NCI-H2107 treated with DMSO at 0.1 percent for 48 hours (cell line): Measurements from ENCODE around the gene TIMM50.
"Not testable (repeated sequence)": the region's sequence is repeated elsewhere in the genome, so short reads cannot be mapped to it uniquely, and the experiment has no call there.

ENCODE experiments used
- DNase-seq: peaks from one replicate; lab custom pipeline; 2025; ENCODE audit not compliant: unreplicated experiment; lab: John Stamatoyannopoulos, UW

TIMM50 gene

DNA sequence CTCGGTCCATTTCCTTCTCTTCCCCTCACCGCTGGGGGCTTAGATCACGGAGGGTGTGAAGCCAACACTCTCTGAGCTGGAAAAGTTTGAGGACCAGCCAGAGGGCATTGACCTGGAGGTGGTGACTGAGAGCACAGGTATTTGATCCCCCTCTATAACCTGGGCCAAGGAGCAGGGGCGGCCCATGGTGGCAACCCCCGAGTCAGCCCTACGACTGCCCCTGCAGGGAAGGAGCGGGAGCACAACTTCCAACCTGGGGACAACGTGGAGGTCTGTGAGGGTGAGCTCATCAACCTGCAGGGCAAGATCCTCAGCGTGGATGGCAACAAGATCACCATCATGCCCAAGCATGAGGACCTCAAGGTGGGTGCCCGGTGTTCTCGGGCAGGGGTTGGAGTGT is 11.6 kb upstream of the TIMM50 start:
- DNase-seq: no peak

DNA sequence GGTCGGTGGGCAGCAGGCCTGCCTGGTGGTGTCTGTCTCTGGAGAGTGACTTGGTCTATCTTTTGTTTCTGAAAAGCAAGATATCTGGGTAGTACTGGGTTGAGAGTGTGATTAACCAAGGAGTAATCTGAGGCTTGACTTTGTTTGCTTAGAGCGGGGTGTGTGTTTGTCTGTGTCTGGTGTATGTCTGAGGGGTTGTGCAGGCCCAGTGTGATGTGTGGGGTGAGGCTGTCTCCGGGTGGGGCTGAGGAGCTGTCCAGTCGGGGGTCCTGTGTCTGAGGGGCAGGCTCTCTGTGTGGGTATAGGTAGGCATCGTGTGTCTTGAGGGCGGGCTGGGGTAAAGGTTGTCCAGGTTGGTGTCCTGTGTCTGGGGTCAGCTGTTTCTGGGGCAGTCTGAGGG is 11.1 kb upstream of the TIMM50 start:
- no peak for DNase-seq

DNA sequence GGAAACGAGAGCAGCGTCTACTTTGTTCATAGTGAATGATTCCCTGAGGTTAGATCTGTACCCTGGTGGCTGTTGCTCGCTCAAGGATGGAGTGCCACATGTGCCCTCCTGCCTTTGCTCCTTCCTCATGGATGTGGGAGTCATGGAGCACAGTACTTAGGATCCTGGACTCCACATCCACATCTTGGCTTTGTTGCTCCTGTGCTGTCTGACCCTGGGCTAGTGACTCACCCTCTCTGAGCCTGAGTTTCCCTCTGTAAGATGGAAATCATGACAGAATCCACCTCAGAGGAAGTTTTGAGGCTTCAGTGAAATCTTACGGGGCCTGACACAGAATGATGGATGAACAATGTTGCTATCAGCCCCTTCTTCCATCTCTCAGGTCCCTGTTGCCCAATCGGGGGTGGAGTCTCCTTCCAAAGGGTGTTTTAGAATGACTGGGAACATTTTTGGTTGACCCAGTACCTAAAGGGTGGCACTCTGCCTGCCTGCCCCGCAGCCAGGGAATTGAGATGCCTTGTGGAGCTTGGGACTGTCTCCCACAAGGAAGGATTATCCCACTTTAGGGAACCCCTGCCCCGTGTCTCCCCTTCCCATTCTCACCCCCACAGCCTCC is 9.8 kb upstream of the TIMM50 start:
- DNase-seq: no peak

DNA sequence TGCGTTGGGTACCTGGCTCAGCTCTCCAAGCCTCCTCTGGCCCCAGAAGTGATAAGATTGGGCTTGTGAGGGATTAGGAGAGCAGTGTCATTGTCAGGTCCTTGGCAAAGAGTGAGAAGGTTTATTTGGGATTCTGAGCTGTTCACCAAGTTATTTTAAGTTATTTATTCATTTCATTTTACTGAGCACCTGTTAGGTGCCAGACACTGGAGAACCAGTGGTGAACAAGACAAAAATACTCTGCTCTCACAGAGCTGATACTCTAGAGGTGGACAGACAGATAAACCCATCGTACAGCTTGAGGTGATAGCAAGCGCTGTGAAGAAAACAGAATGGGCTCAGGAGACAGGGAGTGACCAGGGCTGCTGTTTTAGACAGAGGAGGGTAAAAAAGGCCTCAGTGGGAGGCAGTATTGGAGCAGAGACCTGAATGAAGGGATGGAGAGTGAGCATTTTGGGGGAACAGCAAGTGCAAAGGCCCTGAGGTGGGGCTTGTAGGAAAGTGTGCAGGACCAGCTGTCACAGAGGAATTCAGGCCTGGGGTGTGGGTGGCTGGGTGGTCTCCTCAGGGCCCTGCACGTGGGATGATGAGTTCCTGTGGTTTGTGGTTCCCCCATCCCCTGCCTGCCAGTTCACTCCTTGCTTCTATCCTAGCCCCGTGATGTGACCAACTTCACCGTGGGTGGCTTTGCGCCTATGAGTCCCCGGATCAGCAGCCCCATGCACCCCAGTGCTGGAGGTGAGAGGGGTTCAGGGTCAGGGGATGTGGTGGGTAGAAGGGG is 8.7 kb upstream of the TIMM50 start:
- no peak for DNase-seq

DNA sequence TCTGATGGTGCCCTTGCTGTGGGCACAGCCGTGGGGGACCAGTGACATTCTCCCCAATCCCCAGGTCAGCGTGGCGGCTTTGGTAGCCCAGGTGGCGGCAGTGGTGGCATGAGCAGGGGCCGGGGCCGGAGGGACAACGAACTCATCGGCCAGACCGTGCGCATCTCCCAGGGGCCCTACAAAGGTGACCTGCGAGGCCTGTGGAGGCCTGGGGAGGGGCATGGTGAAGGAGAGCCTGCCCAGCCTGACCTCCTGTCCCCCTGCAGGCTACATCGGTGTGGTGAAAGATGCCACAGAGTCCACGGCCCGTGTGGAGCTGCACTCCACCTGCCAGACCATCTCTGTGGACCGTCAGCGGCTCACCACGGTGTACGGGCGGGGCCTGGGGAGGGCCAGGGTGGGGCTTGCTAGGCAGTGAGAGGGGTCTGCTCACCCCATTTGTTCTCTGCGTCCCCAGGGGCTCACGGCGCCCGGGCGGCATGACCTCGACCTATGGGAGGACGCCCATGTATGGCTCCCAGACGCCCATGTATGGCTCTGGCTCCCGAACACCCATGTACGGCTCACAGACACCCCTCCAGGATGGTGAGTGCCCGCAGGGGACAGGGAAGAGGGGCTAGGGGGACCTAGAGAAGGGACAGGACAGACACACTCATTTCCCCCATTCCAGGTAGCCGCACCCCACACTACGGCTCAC is 7.7 kb upstream of the TIMM50 start:
- no peak for DNase-seq

DNA sequence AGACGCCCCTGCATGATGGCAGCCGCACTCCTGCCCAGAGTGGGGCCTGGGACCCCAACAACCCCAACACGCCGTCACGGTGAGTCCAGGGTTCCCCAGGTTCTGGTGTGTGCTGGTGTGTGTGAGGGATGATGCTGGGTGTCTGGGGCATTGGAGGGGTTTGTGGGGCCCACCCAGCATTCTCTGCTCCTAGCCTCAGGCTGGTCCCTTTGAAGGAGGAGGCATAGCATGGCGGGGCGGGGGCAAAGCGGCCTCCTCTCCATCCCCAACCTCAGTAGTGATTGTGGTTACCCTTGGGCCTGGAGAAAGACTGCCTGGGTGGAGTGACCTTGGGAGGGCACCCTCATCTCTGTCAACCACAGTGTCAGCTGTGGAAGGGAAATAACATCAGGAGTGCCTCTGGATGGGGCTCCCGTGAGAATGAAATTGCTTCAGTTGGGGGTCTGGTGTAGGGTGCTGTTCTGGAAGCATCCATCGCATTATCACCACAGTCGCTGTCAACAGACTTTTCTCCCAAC is 7.1 kb upstream of the TIMM50 start:
- no peak for DNase-seq

DNA sequence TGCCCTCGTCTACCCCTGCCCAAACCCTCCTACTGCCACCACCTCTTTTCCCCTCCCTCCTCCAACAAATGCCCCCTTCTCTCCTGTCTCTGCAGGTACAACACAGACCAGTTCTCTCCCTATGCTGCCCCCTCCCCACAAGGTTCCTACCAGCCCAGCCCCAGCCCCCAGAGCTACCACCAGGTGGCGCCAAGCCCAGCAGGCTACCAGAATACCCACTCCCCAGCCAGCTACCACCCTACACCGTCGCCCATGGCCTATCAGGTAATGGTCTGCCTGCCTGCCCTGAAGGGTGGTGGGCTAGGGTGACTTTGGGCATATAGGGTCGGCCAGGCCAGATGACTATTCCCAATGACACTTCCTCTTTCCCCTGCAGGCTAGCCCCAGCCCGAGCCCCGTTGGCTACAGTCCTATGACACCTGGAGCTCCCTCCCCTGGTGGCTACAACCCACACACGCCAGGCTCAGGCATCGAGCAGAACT is 6.5 kb upstream of the TIMM50 start:
- peak; percentile 6 for DNase-seq

DNA sequence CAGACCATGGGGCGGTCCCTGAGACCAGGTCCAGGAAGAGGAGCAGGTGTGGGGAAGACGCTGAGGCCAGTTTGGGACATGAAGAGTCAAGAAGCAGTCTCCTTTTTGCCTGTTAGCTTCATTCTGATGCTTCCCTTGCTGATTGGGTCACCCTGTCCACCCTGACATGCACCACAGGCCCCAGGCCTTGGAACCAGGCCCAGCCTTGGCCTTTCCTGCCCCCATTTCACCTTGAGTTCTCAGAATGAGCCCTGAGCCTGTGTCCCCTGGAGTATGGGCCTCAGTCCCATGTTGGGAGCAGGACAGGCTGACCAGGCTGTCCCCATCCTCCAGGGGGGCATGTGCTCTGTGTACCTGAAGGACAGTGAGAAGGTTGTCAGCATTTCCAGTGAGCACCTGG is 4.9 kb upstream of the TIMM50 start:
- no peak for DNase-seq

DNA sequence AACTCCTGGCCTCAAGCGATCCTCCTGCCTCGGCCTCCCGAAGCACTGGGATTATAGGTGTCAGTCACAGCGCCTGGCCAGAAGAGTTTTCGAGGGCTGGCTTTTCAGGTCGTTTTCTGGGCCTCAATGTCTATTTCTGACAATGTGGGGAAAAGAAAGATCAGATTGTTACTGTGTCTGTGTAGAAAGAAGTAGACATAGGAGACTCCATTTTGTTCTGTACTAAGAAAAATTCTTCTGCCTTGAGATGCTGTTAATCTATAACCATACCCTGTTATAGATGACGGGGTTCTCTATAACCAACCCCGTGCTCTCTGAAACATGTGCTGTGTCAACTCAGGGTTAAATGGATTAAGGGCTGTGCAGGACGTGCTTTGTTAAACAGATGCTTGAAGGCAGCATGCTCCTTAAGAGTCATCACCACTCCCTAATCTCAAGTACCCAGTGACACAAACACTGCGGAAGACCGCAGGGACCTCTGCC is 1.3 kb upstream of the TIMM50 start:
- not testable (repeated sequence) for DNase-seq

DNA sequence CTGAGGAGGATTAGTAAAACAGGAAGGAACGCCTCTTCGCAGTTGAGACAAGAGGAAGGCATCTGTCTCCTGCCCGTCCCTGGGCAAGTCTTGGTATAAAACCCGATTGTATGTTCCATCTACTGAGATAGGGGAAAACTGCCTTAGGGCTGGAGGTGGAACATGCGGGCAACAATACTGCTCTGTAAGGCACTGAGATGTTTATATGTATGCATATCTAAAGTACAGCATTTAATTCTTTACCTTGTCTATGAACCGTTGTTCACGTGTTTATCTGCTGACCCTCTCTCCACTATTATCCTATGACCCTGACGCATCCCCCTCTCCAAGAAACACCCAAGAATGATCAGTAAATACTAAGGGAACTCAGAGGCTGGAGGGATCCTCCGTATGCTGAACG is 722 bp upstream of the TIMM50 start:
- DNase-seq: no peak

DNA sequence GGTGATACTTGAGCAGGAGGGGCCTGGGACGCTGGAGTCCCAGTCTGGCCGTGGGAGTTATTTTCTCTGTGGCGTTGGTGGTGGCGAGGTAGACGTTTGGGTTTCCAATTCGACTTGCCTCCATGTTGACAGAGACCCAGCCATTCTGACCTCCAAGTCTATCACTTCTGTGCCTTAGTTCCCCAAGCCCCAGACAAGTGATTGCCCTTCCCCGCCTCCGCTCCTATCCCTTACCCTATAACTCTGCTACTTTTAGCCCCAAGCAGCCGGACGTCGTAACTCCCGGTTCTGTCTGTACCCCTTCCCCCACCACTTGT is 549 bp downstream of the TIMM50 start:
- no peak for DNase-seq

DNA sequence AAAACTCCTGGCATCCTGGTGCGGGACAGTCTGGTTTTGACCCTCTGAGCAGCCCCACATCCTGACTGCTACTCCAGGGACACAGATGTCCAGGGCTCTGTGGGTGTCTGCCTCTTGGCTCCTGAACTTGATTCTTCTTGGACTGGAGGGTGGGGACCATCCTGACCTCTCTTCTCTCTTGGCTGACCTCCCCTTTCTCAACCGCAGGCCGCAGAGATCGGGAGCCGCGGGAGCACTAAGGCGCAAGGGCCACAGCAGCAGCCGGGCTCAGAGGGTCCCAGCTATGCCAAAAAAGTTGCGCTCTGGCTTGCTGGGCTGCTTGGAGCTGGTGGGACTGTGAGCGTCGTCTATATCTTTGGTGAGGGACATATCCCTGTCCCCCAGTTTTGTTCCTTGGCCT is 1.0 kb downstream of the TIMM50 start:
- DNase-seq: no peak

DNA sequence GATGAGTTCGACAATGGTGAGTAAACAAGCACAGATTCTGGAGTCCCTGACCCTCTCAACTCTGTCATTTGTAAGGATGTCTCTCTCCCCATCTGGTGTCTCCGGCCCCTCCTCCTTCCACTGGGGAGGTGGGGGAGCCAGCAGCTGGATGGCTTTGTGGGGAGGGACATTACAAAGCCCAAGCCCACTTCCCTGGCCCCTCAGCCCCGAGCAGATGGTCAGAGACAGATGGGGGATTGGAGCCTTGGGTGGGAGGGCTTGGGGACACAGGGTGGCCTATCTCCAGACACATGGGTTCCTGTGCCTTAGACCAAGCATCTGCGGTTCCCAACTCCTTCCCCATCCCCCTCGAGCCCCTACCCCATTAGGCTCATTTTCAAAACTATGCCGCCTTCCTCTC is 2.5 kb downstream of the TIMM50 start:
- no peak for DNase-seq

DNA sequence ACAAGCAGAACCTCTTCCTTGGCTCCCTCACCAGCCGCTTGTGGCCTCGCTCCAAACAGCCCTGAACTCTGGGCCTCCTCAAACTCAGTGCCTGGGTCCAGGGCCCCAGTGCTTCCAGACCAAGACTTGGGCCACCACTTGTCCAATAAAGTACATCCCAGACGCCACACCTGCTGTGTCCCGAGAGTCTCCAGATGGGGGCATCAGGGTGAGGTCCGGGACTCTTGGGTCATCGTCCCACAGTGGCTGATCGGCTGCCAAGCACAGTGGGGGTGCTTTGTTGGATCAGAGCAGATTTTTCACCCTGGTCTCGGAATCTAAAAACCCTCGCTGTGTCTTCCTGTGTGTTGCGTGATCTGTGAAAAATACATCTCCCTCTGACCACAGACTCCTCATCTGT is 9.1 kb downstream of the TIMM50 start:
- no peak for DNase-seq

DNA sequence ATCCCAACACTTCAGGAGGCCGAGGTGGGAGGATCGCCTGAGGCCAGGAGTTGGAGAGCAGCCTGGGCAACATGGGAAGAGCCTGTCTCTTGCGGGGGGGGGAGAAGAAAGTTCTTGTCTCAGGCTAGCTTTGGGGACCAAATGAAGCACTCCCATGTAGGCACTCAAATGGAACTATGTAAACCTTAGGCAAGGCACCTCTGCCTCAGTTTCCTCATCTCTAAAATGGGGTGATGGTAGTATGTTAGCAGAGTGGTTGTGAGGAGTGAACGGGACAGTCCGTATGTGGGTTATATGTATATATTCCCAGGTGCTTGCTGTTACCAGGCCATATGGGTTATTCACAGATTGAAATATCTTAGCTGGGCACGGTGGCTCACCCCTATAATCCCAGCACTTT is 11.6 kb downstream of the TIMM50 start:
- DNase-seq: no peak

DNA sequence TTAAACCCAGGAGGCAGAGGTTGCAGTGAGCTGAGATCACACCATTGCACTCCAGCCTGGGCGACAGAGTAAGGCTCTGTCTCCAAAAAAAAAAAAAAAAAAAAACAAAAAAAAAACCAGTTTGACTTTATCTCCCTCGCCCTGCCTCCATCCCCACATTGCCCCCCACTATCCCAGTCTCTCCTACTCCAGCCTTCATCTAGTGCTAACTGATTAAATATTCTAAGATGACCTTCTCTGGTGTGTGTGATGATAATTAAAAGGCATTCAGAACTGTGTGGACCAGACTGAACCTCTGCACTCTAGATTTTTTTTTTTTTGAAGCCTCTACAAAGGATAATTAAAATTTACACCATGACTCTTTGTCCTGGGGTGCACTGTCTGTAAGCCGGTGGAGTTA is 12.2 kb downstream of the TIMM50 start:
- DNase-seq: no peak

DNA sequence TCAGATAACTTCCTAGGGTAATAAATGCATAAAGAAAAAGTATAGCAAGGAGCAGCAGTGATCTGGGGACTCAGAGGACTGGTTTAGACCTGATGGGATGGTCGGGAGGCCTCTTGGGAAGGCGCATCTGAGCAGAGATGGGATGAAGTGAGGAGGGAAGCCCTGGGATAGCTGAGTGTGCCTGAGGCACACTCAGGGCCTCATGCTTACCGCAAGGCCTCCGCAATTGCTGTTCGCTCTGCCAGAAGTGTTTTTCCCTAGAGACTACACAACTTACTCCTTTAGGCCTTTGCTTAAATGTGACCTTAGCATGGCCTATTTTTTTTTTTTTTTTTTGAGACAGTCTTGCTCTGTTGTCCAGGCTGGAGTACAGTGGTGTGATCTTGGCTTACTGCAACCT is 14.0 kb downstream of the TIMM50 start:
- no peak for DNase-seq

DNA sequence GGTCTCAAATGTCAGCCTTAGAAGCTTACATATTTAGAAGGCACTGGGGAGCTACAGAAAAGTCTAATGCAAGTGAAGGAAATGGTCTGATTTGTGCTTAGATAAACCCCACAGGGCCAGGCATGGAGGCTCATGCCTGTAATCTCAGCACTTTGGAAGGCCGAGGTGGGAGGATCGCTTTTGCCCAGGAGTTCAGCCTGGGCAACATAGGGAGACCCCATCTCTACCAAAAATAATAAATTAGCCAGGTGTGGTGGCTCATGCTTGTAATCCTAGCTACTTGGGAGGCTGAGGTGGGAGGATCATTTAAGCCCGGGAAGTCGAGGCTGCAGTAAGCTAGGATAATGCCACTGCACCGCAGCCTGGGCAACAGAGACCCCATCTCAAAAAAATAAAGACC is 15.4 kb downstream of the TIMM50 start:
- DNase-seq: no peak

DNA sequence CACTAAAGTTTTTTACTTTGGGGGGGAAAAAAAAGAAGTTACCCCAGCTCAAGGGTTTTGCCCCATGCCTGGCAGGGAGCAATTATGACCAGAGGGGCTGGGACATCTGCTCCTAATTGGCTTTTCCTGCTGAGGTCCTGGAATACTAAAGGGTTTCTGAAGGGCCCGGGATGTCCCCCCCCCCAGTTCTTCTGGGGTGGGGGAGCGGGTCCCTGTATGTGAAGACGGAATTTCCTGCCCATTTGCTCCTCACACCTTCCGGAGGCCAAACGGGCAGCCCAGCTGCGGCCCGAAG is 17.0 kb downstream of the TIMM50 start:
- no peak for DNase-seq

DNA sequence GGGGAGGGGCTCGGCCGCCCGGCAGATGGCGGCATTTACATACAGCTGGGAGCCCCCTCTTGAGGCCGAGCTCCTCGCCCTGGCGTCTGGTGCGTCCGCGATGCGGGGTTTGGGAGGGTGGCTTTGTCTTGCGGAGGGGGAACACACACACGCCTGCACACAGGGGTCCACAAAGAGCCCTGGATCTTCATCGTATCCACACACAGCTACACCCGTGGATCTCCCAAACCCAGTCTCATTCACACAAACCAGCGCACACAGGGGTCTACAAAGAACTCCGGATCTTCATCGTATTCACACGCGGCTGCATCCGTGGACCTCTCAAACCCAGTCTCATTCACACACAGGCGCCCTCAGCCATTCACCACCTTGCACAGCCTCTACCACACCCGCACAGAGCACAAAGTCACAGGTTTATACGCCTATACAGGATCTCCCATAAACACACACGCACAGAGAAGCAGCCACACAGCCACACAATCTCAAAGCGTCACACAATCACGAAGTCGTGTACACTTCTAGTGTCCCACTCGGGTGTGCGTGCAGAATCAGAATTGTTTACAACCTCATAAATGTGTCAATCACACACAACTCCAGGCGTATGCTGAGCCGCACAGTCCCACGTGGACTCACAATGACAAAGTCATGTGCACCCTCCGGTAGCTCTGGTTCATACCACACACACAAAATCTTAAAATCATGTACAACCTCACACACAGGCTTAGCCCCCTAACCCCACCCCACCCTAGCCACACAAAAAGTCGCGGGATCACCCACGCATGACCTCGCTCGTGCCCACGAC is 17.6 kb downstream of the TIMM50 start:
- peak; percentile 82 for DNase-seq
